ENCODE results near the gene ARL5B. TPM values are rescaled to one million over a fixed set of nuclear protein-coding genes. Genes with fewer than 3 reads are reported as not detected.

The ARL5B gene
- total and polyA plus RNA-seq, 9 of the 15 experiments (the other 6 are each of a cell fraction or from before 2014, with no cell fraction given): 4.1 to 22.2 (median 15.1) TPM

- TF ChIP-seq ZBTB40 (IDR thresholded peaks at IDR 0.05) (no peak), ZBTB40 (CRISPR knock-in tag; IDR thresholded peaks at IDR 0.05) (no peak), GATAD2B (IDR thresholded peaks at IDR 0.05; ENCODE audit: borderline replicate concordance) (no peak), MTA1 (IDR thresholded peaks at IDR 0.05; ENCODE audit: borderline replicate concordance) (no peak), ESRRA (IDR thresholded peaks at IDR 0.05; ENCODE audit: borderline replicate concordance, low read depth) (no peak), CXXC5 (CRISPR knock-in tag; IDR thresholded peaks at IDR 0.05) (no peak), AFF1 (IDR thresholded peaks at IDR 0.05; ENCODE audit: low read depth in 1 of 2, partially characterized antibody in 2 of 2) (no peak), RBM17 (IDR thresholded peaks at IDR 0.05; ENCODE audit: borderline replicate concordance, low read depth, low read length) (no peak)
Measured at GRCh38 chr10:18656724-18657123, 2.5 kb upstream of the ARL5B start (continued).
